GM18520 (cell line): Measurements from ENCODE around the gene PTPRA.
"Not testable (repeated sequence)": the region's sequence is repeated elsewhere in the genome, so short reads cannot be mapped to it uniquely, and the experiment has no call there.

Experiments used
- ATAC-seq: cut with Tn5 transposase; IDR thresholded peaks from one replicate; pipeline ENCODE4 v1.9.1; 2021; ENCODE audit not compliant: unreplicated experiment

Gene PTPRA

DNA sequence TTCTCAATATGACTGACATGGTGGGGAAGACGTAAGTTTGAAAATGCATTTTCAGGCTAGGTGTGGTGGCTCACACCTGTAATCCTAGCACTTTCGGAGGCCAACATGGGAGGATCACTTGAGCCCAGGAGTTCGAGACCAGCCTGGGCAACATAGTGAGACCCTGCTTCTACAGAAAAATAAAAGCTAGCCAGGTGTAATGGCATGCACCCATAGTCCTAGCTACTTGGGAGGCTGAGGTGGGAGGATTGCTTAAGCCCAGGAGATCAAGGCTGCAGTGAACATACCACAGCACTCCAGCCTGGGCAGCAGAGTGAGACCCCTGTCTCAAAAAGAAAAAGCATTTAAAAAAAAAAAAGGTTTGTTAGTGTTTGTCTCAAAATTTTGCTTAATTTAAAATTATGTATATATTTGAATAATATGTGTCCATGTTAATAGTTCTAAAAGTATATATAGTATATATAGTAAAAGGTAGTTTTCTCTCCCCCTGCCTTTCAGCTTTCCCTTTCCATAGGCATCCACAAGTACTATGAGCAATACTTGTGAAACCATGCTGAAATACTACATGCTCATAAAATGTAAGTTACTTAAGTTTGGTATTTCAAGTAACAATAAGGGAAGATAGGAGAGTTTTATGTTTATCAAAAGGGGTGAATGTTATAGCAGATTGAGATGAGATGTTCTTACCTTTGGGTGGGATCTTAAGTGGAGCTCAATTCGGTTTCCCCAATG, 15.1 kb downstream of the PTPRA start:
- ATAC-seq, result no peak

GRCh38 chr20:2889209-2889608, 15.9 kb downstream of the PTPRA start:
- ATAC-seq, result no peak

DNA sequence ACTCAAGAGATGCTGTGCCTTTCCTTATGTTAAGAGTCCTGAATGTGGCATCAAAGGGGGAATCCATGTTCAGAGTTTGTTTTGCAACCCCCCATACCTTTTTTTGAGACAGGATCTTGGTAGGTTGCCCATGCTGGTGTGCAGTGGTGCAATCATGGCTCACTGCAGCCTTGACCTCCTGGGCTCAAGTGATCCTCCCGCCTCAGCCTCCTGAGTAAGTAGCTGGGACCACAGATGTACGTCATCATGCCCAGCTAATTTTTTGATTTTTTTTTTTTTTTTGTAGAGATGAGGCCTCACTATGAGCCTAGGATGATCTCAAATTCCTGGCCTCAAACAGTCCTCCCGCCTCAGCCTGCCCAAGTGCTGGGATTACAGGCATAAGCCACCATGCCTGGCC, 16.5 kb downstream of the PTPRA start:
- no peak for ATAC-seq

DNA sequence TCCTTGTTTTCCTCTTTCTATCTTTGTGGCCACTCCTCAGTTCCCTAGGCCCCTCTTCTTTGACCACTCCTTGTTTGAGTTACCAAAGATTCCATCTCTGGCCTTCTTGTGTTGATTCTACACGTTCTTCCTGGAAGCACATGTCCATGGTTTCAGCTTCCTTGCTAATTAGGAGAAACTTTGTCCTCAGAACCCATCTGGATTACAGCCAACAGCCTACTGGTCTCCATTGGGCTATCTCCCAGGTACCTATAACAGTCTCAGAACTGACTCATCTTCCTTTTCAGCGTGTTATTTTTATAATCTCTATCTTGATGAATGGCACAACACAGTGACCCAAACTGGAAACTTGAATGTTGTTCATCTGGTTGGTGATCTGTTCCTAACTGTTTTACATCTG, 17.5 kb downstream of the PTPRA start:
- ATAC-seq, result no peak

GRCh38 chr20:2891343-2891742, 18.1 kb downstream of the PTPRA start:
- no peak for ATAC-seq

DNA sequence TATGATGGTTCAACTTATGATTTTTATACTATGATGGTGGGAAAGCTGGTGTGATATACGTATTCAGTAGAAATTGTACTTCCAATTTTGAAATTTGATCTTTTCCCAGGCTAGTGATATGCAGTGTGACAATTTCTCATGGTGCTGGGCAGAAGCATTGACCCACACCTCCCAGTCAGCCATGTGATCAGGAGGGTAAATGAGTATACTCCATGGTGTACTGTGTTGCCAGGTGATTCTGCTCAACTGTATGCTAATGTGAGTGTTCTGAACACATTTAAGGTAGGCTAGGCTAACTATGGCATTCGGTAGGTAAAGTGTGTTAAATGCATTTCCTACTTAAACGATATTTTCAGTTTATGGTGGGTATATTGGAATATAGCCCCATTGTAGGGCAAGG, 19.1 kb downstream of the PTPRA start:
- ATAC-seq, result no peak

GRCh38 chr20:2894221-2894620, 20.9 kb downstream of the PTPRA start:
- ATAC-seq, result no peak

DNA sequence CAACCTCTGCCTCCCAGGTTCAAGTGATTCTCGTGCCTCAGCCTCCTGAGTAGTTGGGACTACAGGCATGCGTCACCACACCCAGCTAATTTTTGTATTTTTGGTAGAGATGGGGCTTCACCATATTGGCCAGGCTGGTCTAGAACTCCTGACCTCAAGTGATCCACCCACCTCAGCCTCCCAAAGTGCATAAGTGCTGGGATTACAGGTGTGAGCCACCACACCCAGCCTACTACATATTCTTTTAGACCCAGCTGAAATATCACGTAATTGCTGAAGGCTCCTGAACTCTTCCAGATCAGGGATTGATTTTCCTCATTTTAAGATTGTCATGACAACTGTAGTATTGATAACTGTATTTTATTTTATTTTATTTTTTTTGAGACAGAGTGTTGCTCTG, 21.9 kb downstream of the PTPRA start:
- not testable (repeated sequence) for ATAC-seq

DNA sequence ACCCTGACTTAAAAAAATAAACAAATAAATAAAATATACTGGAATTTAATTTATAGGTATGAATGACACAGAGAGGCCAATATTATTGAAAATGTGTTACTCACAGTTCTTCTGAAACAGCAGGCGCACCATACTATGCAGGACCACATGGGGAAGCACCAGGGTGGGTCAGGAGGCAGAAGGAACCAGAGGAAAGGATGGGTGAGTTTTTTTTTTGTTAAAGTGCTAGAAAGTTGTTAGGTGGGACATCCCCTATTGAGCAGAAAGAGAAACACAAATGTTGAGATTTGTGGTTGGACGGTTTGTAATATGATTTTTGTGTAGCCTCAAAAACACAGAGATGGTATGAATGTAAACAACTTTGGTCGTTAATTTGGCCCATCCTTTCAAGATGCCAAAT, 26.0 kb downstream of the PTPRA start:
- ATAC-seq, result no peak

DNA sequence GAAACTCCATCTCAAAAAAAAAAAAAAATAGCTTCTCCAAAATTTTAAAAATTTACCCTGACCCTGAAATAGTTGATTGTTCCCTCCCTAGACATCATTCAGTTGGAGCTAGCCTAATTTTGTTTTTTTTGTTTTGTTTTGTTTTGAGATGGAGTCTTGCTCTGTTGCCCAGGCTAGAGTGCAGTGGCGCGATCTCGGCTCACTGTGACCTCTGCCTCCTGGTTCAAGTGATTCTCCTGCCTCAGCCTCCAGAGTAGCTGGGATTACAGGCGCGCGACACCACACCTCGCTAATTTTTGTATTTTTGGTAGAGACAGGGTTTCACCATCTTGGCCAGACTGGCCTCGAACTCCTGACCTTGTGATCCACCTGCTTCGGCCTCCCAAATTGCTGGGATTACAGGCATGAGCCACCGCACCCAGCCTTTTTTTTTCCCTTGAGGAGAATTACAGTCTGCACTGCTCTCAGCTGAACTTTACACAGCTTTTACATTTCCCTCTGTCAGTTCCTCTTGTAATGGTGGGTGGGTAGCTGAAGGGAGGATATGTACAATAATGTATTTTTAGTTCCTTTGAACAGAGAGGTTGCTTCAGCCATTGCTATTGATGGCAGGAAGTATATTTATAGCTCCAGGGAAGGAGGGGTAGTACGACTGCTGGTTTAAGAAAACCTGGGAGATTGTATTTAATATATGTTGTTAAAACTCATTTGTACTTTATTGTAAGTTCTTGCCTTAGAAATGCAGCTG, 27.7 kb downstream of the PTPRA start:
- no peak for ATAC-seq

- ATAC-seq, result no peak
Measured at GRCh38 chr20:2902291-2902690, 29.0 kb downstream of the PTPRA start.

DNA sequence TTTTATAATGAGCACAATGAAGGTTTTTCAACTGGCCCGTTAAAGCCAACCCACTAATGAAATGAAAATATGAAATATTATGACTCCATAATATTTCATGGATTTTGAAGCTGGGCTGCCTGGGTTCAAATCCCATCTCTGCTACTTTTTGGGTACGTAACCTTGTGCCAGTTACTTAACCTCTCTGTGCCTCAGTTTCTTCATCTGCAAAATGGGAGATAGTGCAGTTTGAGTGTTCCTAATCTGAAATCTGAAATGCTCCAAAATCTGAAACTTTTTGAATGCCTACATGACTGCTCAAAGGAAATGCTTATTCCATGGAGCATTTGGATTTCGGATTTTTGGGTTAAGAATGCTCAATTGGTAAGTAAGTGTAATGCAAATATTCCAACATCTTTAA, 29.5 kb downstream of the PTPRA start:
- no peak for ATAC-seq

GRCh38 chr20:2903686-2904085, 30.4 kb downstream of the PTPRA start:
- no peak for ATAC-seq

DNA sequence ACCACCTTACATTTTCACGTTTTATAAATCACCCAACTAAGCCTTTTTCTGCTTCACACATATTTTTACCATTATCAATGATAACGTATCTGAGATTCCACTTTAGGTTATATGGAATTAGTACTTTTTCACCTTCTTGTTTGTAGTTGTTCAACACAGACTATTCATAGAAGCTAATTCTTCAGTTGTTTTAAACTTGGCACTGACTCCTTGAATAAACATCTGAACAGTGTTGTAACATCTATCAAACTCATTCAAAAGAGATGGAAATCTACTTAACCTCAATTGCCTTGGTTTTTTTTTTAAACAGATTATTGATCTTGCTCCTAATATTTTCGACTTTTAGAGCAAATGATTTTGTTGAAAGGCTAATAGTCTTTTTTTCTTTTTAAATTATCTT, 34.2 kb downstream of the PTPRA start:
- ATAC-seq, result no peak

GRCh38 chr20:2909953-2910352, 36.7 kb downstream of the PTPRA start:
- no peak for ATAC-seq

DNA sequence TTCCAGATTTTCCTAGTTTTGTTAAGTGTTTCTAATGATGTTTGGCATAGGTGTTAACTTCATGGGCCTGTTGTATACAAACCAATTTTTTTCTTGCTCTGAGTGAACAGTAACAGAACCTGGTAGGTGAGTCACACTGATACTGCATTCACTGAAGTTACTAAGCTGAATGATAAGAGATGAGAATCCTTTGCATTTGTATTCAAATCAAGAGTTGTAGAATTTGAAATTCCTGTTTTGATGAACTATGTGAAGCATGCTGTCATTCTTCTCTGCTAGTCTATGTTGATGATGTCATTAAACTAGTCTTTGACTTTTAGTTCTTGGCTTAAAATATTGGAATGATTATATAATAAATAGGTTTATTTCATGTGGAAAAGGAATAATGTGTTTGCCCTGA, 37.9 kb downstream of the PTPRA start:
- no peak for ATAC-seq

- no peak for ATAC-seq
Measured at GRCh38 chr20:2914160-2914559, 40.9 kb downstream of the PTPRA start.

GRCh38 chr20:2917266-2917665, 44.0 kb downstream of the PTPRA start:
- no peak for ATAC-seq

DNA sequence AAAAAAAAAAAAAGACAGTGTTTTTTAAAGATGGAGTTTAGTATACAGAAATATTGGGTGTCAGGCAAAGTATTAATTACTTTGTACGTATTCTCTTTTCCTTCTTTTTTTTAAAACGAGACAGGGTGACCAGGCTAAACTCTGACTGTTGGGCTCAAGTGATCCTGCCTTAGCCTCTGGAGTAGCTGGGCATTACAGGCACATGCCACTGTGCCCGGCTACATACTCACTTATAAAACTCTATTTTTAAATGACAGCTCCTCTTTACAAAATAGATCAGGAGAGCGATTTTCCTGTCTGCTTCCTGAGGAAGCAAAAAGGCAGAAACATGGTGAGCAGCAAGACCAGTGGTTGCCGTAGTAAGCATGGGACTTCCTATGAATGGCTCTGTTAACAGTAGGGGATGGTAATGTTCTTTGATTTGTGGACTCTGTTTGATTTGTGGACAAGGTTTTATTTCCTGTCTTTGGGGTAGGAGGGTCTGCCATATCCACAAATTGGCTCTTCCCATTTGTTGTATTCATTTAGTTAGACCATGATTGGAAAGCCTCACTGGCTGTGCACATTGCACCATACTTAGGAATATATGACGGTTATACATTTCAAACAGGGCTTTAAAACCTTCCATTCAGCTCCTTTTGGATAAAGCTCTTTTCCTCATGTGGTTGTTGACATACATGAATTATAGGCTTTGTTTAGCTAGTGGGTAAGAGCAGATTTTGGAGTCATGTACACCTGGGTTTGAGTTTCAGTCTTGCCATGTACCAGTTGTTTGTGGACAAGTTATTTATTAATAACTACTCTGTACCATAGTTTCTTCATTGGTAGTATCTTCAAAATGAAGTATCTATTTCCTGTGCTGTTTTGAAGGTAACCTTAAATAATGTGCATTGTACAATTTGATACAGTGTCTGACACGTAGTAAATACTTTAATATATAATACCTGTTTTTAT, 45.1 kb downstream of the PTPRA start:
- ATAC-seq, result no peak

GRCh38 chr20:2919518-2920245, 46.4 kb downstream of the PTPRA start:
- no peak for ATAC-seq

GRCh38 chr20:2920473-2920872, 47.2 kb downstream of the PTPRA start:
- no peak for ATAC-seq
